Stomach (tissue), 4 donors: ENCODE data around the gene NTN3.

Source experiments
- CTCF ChIP-seq, 7 experiments: fragments of 450-650 bp in 4 of 7; fragments of 200-600 bp in 3 of 7; sonication (generic) in 3 of 7; IDR thresholded peaks; one replicate each; pipeline ENCODE4 v1.5.1; 2016 to 2019; ENCODE audit warnings: antibody characterized with exemption in 7 of 7, control low read depth in 2 of 7, mild to moderate bottlenecking in 1 of 7
- EP300 ChIP-seq: sonication (generic); formaldehyde crosslinking; IDR thresholded peaks from one replicate; pipeline ENCODE4 v1.6.1; 2017; ENCODE audit warnings: antibody characterized with exemption
- POLR2A ChIP-seq, 4 donors: fragments of 450-650 bp; IDR thresholded peaks; one replicate each; pipeline ENCODE4 v1.6.1; 2016; ENCODE audit warnings: antibody characterized with exemption in 4 of 4, control low read depth in 2 of 4, mild to moderate bottlenecking in 1 of 4, moderate library complexity in 1 of 4
- POLR2AphosphoS5 ChIP-seq, 3 donors: sonication (generic); formaldehyde crosslinking; IDR thresholded peaks; one replicate each; pipeline ENCODE4 v1.6.1; 2016; ENCODE audit warnings: antibody characterized with exemption in 3 of 3

DNA sequence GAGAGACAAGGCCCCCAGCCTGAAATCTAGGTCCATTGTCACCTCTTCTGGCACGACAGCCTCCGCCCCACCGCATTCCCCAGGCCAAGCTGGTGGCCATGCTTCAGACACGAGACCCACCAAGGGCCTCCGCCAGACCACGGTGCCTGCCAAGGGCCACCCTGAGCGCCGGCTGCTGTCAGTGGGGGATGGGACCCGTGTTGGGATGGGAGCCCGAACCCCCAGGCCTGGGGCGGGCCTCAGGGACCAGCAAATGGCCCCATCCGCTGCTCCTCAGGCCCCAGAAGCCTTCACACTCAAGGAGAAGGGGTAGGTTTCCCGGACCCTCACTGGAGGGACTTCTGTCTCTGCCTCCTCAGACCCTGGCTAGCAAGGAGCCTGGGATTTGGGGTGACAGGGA lies 10.2 kb upstream of the NTN3 start:
- TF ChIP-seq POLR2A (IDR thresholded peaks at IDR 0.05) = no peak
- no peak for TF ChIP-seq CTCF (IDR thresholded peaks at IDR 0.05)
- no peak for TF ChIP-seq EP300
- TF ChIP-seq POLR2AphosphoS5 (IDR thresholded peaks at IDR 0.05) = no peak
